ENCODE measurements around the gene LDB2.
A peak's percentile ranks its signal among the peaks of the same experiment; 100 is the strongest.

Gene LDB2

DNA sequence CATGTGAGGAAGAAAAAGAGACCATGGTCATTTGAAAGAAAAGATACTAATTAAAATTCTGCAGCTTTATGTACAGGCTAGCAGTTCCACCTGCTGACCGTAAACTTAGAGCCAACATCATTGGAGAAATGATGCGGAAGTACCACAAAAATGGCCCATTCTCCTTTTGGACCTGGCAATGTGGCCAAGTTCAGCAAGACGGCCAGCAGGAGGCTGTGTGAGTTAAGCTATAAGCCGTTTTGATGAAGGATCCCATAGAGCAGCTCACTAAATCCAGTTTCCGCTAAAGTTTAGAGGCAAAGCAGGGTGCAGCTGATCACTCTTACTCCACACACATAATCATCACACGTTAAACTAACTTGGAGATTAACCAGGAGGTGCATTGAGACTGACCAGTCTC is 133.8 kb downstream of the LDB2 start:
- Histone ChIP-seq H3K27me3 (ENCODE audit: control insufficient read depth, insufficient read depth, low read length) (no peaks in the 10 kb centered on the region), H3K9me3 (ENCODE audit: control insufficient read depth, insufficient read depth, low read length) (no peaks in the 10 kb centered on the region), H3K4me1 (ENCODE audit: control insufficient read depth, insufficient read depth, low read length) (peaks cover 7% of the 10 kb centered on the region)

DNA sequence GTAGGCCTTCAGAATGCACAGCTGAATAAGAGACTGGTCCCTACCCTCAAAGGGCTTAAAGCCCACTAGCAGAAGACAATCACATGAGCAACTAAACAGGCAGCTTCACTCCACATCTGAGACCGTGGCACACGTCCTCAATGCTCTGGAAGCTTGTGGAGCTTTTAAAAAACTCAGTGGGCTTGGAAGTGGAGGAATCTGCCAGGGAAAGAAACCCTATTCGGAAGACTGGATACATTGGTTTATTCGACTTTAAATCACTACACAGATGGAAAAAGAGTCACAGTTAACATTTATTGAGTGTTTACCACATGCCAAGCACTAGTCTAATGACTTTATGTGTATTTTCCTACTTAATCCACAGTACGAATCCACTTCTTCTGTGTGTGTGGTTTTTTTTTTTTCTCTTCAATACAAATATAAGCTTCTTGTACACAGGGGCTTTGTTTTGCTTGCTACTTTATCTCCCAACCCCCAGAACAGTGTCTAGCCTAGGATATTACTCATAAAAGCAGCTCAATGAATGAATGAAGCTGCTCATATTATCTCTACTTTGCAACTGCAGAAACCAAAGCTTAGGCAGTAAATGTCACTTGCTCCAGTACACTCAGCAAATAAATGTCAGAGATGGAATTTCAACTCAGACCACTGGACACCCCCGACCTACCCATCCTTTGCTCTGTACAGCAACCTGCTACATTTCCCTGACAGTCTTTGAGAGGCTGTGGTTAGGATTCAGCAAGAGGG is 137.7 kb downstream of the LDB2 start:
- H3K9me3 ChIP-seq (ENCODE audit: control insufficient read depth, insufficient read depth, low read length) = no peaks in the 10 kb centered on the region
- H3K36me3 ChIP-seq (ENCODE audit: control insufficient read depth, insufficient read depth, low read length) = no peaks in the 10 kb centered on the region
- no peaks in the 10 kb centered on the region for H3K27me3 ChIP-seq (ENCODE audit: control insufficient read depth, insufficient read depth, low read length)
- H3K4me1 ChIP-seq (ENCODE audit: control insufficient read depth, insufficient read depth, low read length) = peaks cover 7% of the 10 kb centered on the region
- H3K4me3 ChIP-seq (ENCODE audit: low read depth, low read length) = no peak overlapping the region
- H3K9ac ChIP-seq (ENCODE audit: low read depth, low read length) = no peak overlapping the region

More for the DNA sequence above, 133.8 kb downstream of the LDB2 start:
- Histone ChIP-seq H3K36me3 (ENCODE audit: control insufficient read depth, insufficient read depth, low read length) (no peaks in the 10 kb centered on the region), H3K4me3 (ENCODE audit: low read depth, low read length) (no peak overlapping the region), H3K9ac (ENCODE audit: low read depth, low read length) (no peak overlapping the region)

DNA sequence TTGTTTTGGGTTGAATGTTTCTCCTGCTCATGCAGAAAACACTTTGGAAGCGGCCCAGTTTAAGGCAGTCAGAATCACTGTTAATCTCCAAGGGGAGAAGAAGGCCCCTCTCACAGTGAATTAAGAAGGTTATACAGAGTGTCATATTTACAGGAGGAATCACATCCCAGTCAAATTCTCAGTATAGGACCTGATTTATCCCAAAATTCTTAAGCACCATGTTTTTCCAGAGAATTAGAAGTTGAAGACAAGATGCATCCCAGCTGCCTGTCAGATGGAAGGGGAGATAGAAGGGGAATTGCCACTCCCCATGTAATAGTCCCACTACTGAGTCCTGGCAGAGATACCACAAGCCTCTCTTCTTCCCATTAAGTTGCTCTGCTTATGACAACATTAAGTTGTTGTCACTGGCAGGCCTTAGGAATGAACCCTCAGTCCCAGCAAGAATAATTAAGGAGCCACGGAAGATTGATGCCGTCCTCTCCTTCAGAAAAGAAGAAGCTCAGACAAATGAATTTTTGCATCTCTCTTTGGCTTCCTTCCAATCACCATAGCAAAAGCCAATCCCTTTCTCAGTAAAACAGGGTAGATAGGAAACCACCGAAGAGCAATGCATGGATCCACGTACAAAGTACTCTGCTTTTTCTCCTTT is 138.4 kb downstream of the LDB2 start:
- Histone ChIP-seq H3K27me3 (ENCODE audit: control insufficient read depth, insufficient read depth, low read length) (no peaks in the 10 kb centered on the region), H3K4me3 (ENCODE audit: low read depth, low read length) (no peak overlapping the region), H3K9ac (ENCODE audit: low read depth, low read length) (peak overlapping the region; percentile 16), H3K4me1 (ENCODE audit: control insufficient read depth, insufficient read depth, low read length) (peaks cover 7% of the 10 kb centered on the region), H3K36me3 (ENCODE audit: control insufficient read depth, insufficient read depth, low read length) (no peaks in the 10 kb centered on the region), H3K9me3 (ENCODE audit: control insufficient read depth, insufficient read depth, low read length) (no peaks in the 10 kb centered on the region)

DNA sequence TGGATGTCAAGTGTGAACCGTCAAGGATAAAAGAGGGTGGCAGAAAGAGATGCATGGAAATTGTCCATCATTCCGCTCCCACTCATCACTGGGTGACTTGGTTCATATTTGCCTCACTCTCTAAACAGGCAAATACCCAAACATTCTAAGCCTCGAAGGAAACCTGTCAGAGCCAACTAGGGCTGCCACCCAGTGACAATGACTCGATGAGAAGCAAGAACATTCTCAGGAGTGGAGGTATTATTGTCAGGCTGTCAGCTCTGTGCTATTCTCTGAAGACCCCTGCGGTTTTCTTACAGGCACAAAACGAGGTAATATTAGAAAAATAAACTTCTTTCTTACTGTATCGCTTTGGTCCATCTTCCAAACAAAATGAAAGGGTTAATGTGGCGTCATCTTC is 139.6 kb downstream of the LDB2 start:
- H3K4me1 ChIP-seq (ENCODE audit: control insufficient read depth, insufficient read depth, low read length) = peaks cover 7% of the 10 kb centered on the region
- no peaks in the 10 kb centered on the region for H3K9me3 ChIP-seq (ENCODE audit: control insufficient read depth, insufficient read depth, low read length)
- no peak overlapping the region for H3K4me3 ChIP-seq (ENCODE audit: low read depth, low read length)
- no peaks in the 10 kb centered on the region for H3K27me3 ChIP-seq (ENCODE audit: control insufficient read depth, insufficient read depth, low read length)
- no peaks in the 10 kb centered on the region for H3K36me3 ChIP-seq (ENCODE audit: control insufficient read depth, insufficient read depth, low read length)
- H3K9ac ChIP-seq (ENCODE audit: low read depth, low read length) = no peak overlapping the region

DNA sequence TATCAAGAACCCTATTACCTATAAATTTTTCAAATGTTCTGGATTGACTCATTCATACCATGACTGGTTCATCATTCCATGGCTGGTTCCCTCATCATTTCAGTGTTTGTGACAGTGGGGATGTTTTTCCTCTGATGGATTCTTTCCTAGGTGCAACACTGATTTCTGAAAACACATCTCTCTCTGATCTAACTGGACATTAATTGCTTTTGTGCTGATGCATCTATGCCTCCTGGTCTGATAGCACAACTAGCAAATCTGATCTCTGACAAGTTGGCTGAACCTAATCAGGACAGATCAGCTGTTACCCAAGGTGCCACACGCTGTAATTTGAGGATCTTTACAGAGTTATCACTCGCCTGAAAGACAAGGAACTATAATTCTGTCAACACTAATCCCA is 140.2 kb downstream of the LDB2 start:
- H3K4me3 ChIP-seq (ENCODE audit: low read depth, low read length) = no peak overlapping the region
- H3K36me3 ChIP-seq (ENCODE audit: control insufficient read depth, insufficient read depth, low read length) = no peaks in the 10 kb centered on the region
- H3K4me1 ChIP-seq (ENCODE audit: control insufficient read depth, insufficient read depth, low read length) = peaks cover 8% of the 10 kb centered on the region
- no peak overlapping the region for H3K9ac ChIP-seq (ENCODE audit: low read depth, low read length)
- no peaks in the 10 kb centered on the region for H3K9me3 ChIP-seq (ENCODE audit: control insufficient read depth, insufficient read depth, low read length)
- no peaks in the 10 kb centered on the region for H3K27me3 ChIP-seq (ENCODE audit: control insufficient read depth, insufficient read depth, low read length)

DNA sequence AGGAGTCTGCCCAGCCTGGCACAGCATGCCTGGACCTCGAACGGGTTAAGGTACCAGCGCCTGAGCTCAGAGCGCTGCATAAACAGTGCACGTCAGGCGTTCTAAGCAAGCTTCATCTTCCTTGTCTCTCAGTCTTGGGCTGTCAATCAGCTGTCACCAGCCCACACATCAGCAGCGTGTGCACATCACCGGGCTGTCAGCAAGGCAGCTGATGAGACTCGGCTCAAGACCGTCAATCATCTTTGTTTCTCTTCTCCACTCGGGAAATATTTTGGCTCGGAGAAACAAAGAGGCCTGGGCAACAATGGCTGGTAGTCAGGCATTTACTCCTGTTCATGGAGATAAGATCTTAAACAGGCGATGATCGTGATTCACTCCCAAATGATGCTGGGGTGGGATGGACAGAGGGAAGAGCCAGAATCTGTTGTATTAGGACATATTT is 141.3 kb downstream of the LDB2 start:
- Histone ChIP-seq H3K9me3 (ENCODE audit: control insufficient read depth, insufficient read depth, low read length) (no peaks in the 10 kb centered on the region), H3K4me1 (ENCODE audit: control insufficient read depth, insufficient read depth, low read length) (peaks cover 8% of the 10 kb centered on the region), H3K27me3 (ENCODE audit: control insufficient read depth, insufficient read depth, low read length) (no peaks in the 10 kb centered on the region), H3K4me3 (ENCODE audit: low read depth, low read length) (no peak overlapping the region), H3K36me3 (ENCODE audit: control insufficient read depth, insufficient read depth, low read length) (no peaks in the 10 kb centered on the region), H3K9ac (ENCODE audit: low read depth, low read length) (no peak overlapping the region)

DNA sequence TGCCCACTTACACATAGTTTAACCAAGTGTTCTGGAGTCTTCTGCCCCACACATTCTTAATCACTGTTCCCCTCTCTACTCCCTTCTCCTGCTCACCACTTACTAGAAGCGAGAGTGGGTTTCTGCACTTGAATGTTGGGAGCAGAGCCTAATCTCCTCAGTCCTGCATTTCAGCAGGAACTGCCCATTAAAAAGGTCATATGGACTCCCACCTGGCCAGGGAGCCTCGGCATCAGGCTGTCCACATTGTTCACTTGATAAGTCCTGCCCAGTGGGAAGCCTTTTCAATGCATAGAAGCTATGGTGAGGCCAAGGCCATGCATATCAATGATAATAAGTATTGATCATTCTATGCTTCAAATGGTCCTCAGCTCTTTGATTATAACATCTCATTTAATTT is 144.3 kb downstream of the LDB2 start:
- Histone ChIP-seq H3K36me3 (ENCODE audit: control insufficient read depth, insufficient read depth, low read length) (no peaks in the 10 kb centered on the region), H3K4me3 (ENCODE audit: low read depth, low read length) (no peak overlapping the region), H3K9ac (ENCODE audit: low read depth, low read length) (no peak overlapping the region), H3K9me3 (ENCODE audit: control insufficient read depth, insufficient read depth, low read length) (no peaks in the 10 kb centered on the region), H3K27me3 (ENCODE audit: control insufficient read depth, insufficient read depth, low read length) (no peaks in the 10 kb centered on the region), H3K4me1 (ENCODE audit: control insufficient read depth, insufficient read depth, low read length) (peaks cover 4% of the 10 kb centered on the region)

DNA sequence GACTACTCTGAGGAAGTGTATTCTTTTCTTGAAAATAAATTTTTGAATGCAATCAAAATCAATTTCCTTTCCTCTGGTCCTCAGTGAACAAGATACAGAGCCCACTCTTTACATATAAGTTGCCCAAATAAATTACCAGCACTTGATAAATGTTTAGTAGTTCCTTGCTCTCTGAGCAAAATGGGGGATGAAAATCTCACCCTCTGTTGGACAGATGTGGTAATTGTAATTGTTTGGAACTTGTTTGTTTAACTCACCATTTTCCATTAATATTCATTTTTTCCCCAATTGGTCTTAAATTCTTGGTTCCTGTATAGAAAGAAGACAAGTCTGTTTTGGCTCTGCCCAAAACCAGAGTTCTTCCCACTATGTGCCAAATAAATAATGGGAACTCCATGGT is 146.3 kb downstream of the LDB2 start:
- no peak overlapping the region for H3K4me3 ChIP-seq (ENCODE audit: low read depth, low read length)
- H3K4me1 ChIP-seq (ENCODE audit: control insufficient read depth, insufficient read depth, low read length) = peaks cover 4% of the 10 kb centered on the region
- no peak overlapping the region for H3K9ac ChIP-seq (ENCODE audit: low read depth, low read length)
- no peaks in the 10 kb centered on the region for H3K9me3 ChIP-seq (ENCODE audit: control insufficient read depth, insufficient read depth, low read length)
- H3K36me3 ChIP-seq (ENCODE audit: control insufficient read depth, insufficient read depth, low read length) = no peaks in the 10 kb centered on the region
- no peaks in the 10 kb centered on the region for H3K27me3 ChIP-seq (ENCODE audit: control insufficient read depth, insufficient read depth, low read length)

DNA sequence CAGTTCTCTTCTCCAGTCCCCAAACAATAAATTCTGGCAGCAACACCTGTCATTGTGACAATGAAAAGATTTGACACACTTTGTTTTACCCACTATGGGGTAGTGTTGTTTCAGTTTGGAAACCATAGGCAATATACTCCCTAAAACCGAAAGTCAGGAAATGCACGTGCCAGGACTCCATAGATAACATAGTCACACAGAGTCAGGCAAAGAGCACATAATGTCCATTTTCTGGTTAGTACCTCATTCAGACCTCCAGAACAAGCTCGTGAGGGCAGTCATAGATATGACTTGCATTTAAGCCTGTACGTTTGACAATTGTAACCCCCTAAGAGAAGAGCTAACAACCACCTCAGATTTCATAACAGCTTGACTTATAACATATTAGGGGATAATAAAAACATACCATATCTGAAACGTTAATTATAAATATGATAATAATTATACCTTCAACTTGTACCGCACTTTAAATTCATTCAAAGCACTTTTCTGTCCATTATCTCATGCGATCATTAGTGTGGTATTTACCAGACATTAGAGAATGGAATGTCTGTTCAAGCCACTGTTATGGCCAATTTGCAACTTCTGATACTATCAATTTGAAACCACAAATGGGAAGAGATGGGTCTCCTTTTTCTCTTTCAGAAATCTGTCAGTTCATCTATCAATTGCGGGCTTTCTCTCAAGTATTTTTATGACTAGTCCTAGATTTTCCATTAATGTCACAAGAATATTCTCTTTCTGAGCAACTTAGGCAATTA is 147.4 kb downstream of the LDB2 start:
- H3K27me3 ChIP-seq (ENCODE audit: control insufficient read depth, insufficient read depth, low read length) = no peaks in the 10 kb centered on the region
- H3K4me3 ChIP-seq (ENCODE audit: low read depth, low read length) = no peak overlapping the region

DNA sequence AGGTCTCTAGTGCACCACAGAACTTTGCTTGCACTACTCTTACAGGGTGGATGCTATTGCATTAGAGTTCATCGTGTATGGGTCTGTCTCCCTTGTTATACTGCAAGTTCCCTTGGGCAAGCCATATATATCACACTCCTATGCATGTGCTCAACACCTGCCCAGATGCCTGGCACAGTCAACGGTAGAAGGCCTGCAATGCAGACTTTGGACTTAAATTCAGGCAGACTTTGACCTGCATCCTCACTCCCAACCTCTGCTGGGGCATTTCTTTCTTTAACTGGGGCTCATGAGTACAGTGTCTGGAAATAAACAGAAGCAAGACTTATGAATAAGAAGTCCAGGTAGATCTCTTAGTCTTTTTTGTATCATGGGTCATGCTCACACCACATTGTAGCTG is 148.2 kb downstream of the LDB2 start:
- peaks cover 4% of the 10 kb centered on the region for H3K4me1 ChIP-seq (ENCODE audit: control insufficient read depth, insufficient read depth, low read length)
- H3K9me3 ChIP-seq (ENCODE audit: control insufficient read depth, insufficient read depth, low read length) = no peaks in the 10 kb centered on the region
- H3K4me3 ChIP-seq (ENCODE audit: low read depth, low read length) = no peak overlapping the region
- H3K36me3 ChIP-seq (ENCODE audit: control insufficient read depth, insufficient read depth, low read length) = no peaks in the 10 kb centered on the region
- H3K9ac ChIP-seq (ENCODE audit: low read depth, low read length) = no peak overlapping the region
- H3K27me3 ChIP-seq (ENCODE audit: control insufficient read depth, insufficient read depth, low read length) = no peaks in the 10 kb centered on the region

More for the DNA sequence above, 147.4 kb downstream of the LDB2 start:
- no peak overlapping the region for H3K9ac ChIP-seq (ENCODE audit: low read depth, low read length)
- no peaks in the 10 kb centered on the region for H3K36me3 ChIP-seq (ENCODE audit: control insufficient read depth, insufficient read depth, low read length)
- peaks cover 4% of the 10 kb centered on the region for H3K4me1 ChIP-seq (ENCODE audit: control insufficient read depth, insufficient read depth, low read length)
- no peaks in the 10 kb centered on the region for H3K9me3 ChIP-seq (ENCODE audit: control insufficient read depth, insufficient read depth, low read length)

DNA sequence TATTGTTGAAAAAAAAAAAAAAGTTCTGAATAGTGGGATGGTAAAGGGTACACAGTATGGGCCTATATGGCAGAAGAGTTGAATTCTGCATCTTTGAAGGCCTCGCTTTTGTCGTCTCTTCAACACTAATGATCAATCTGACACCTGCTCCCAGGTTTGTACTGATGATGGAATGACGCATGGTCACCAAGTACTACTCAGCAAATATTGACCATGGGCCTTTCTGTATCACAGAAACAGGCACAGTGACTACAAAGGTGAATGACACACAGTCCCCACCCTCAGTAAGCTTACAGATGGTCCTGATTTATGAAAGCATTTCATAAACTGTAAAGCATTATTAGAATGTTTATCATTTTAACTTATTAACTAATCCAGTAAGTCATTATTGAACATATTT is 152.6 kb downstream of the LDB2 start:
- H3K4me1 ChIP-seq (ENCODE audit: control insufficient read depth, insufficient read depth, low read length) = no peaks in the 10 kb centered on the region
- no peak overlapping the region for H3K9ac ChIP-seq (ENCODE audit: low read depth, low read length)
- no peaks in the 10 kb centered on the region for H3K36me3 ChIP-seq (ENCODE audit: control insufficient read depth, insufficient read depth, low read length)
- H3K9me3 ChIP-seq (ENCODE audit: control insufficient read depth, insufficient read depth, low read length) = no peaks in the 10 kb centered on the region
- no peak overlapping the region for H3K4me3 ChIP-seq (ENCODE audit: low read depth, low read length)
- no peaks in the 10 kb centered on the region for H3K27me3 ChIP-seq (ENCODE audit: control insufficient read depth, insufficient read depth, low read length)

Measured in iPS-15b (cell line).